CD14-positive monocyte (primary cell): ENCODE results near the gene EDA. TPM values are rescaled to one million over a fixed set of nuclear protein-coding genes. Genes with fewer than 3 reads are reported as not detected.

Experiments used
- DNase-seq, 3 donors: peaks; one replicate each; pipeline ENCODE4 v3.0.0-alpha.2; 2011 to 2022
- H2AFZ ChIP-seq: 2 replicates; pipeline ENCODE4 v1.6.0; 2012; ENCODE audit warnings: mild to moderate bottlenecking, low read depth, low read length, inconsistent platforms; ENCODE audit not compliant: insufficient read depth, poor library complexity, severe bottlenecking
- H3K27ac ChIP-seq, 2 donors: 1 replicate in 1 of 2; 2 replicates in 1 of 2; pipeline ENCODE4 v1.5.1; 2012 to 2013; ENCODE audit warnings: low read length in 2 of 2, control low read depth in 1 of 2, inconsistent platforms in 1 of 2, low read depth in 1 of 2, mild to moderate bottlenecking in 1 of 2
- H3K27me3 ChIP-seq, 2 donors: one replicate each; pipeline versions ENCODE4 v1.6.0 to v1.6.1; 2011 to 2013; ENCODE audit warnings: low read length in 2 of 2; ENCODE audit not compliant: control insufficient read depth in 2 of 2, insufficient read depth in 2 of 2
- H3K36me3 ChIP-seq, 2 donors: replicated peaks in 1 of 2; 1 replicate in 1 of 2; 2 replicates in 1 of 2; pipeline versions ENCODE4 v1.5.1 to v1.6.1; 2012 to 2013; ENCODE audit warnings: low read length in 2 of 2, control low read depth in 1 of 2, inconsistent platforms in 1 of 2, mild to moderate bottlenecking in 1 of 2; ENCODE audit not compliant: insufficient read depth in 2 of 2, control insufficient read depth in 1 of 2
- H3K4me1 ChIP-seq, 2 donors: 1 replicate in 1 of 2; 2 replicates in 1 of 2; pipeline versions ENCODE4 v1.5.1 to v1.6.1; 2012 to 2013; ENCODE audit warnings: low read length in 2 of 2, control low read depth in 1 of 2, inconsistent platforms in 1 of 2, mild to moderate bottlenecking in 1 of 2, moderate library complexity in 1 of 2; ENCODE audit not compliant: insufficient read depth in 2 of 2, control insufficient read depth in 1 of 2
- H3K4me2 ChIP-seq: replicated peaks from 2 replicates; pipeline ENCODE3; 2012; ENCODE audit warnings: low read length, moderate library complexity, mild to moderate bottlenecking; ENCODE audit not compliant: poor library complexity, severe bottlenecking; ENCODE audit errors: extremely low read depth
- H3K4me3 ChIP-seq, 3 experiments: fragments of 200-600 bp in 1 of 3; sonication (generic) in 1 of 3; replicated peaks in 1 of 3; 1 replicate in 2 of 3; 2 replicates in 1 of 3; pipeline ENCODE4 v1.5.1; 2011 to 2013; ENCODE audit warnings: low read length in 3 of 3, mild to moderate bottlenecking in 3 of 3, control low read depth in 2 of 3, low read depth in 2 of 3, inconsistent platforms in 1 of 3, moderate library complexity in 1 of 3
- H3K79me2 ChIP-seq: 2 replicates; pipeline ENCODE4 v1.6.0; 2012; ENCODE audit warnings: mild to moderate bottlenecking, control low read depth, inconsistent platforms, low read length, moderate library complexity; ENCODE audit not compliant: insufficient read depth
- H3K9ac ChIP-seq: 2 replicates; pipeline ENCODE4 v1.6.0; 2017; ENCODE audit warnings: low read length, mild to moderate bottlenecking; ENCODE audit not compliant: insufficient read depth, poor library complexity, severe bottlenecking
- H3K9me3 ChIP-seq, 2 donors: replicated peaks in 1 of 2; 1 replicate in 1 of 2; 2 replicates in 1 of 2; pipeline versions ENCODE4 v1.5.1 to v1.6.1; 2012 to 2013; ENCODE audit warnings: low read length in 2 of 2, control low read depth in 1 of 2; ENCODE audit not compliant: control insufficient read depth in 1 of 2, insufficient read depth in 1 of 2
- H4K20me1 ChIP-seq: 2 replicates; pipeline ENCODE4 v1.6.0; 2012; ENCODE audit warnings: mild to moderate bottlenecking, low read length, control low read depth, moderate library complexity; ENCODE audit not compliant: insufficient read depth
- H3K27ac Mint-ChIP-seq, 7 donors: one replicate each; pipeline ENCODE4 v1.8.0; 2020; ENCODE audit warnings: mild to moderate bottlenecking in 7 of 7, mixed read lengths in 7 of 7, moderate library complexity in 6 of 7, inconsistent platforms in 2 of 7
- H3K27me3 Mint-ChIP-seq, 3 donors: one replicate each; pipeline ENCODE4 v1.8.0; 2021 to 2022; ENCODE audit warnings: low read depth in 3 of 3, mild to moderate bottlenecking in 3 of 3, mixed read lengths in 3 of 3, moderate library complexity in 3 of 3, inconsistent platforms in 1 of 3
- H3K36me3 Mint-ChIP-seq, 2 donors: one replicate each; pipeline ENCODE4 v1.8.0; 2020; ENCODE audit warnings: mixed read lengths in 2 of 2, inconsistent platforms in 1 of 2, mild to moderate bottlenecking in 1 of 2
- H3K4me1 Mint-ChIP-seq: one replicate; pipeline ENCODE4 v1.8.0; 2020; ENCODE audit warnings: mild to moderate bottlenecking, mixed read lengths
- H3K4me3 Mint-ChIP-seq, 2 donors: one replicate each; pipeline ENCODE4 v1.8.0; 2020; ENCODE audit warnings: mild to moderate bottlenecking in 2 of 2, mixed read lengths in 2 of 2, moderate library complexity in 1 of 2
- H3K9me3 Mint-ChIP-seq, 7 donors: one replicate each; pipeline ENCODE4 v1.8.0; 2020 to 2022; ENCODE audit warnings: mixed read lengths in 7 of 7, mild to moderate bottlenecking in 6 of 7, moderate library complexity in 6 of 7, inconsistent platforms in 2 of 7
- CTCF ChIP-seq: fragments of 200-600 bp; IDR thresholded peaks from one replicate; pipeline ENCODE4 v1.8.0; 2022; ENCODE audit warnings: antibody characterized with exemption, mild to moderate bottlenecking
- WGBS: methylation state at CpG from one replicate; pipeline ENCODE4 v1.1.5; 2013; ENCODE audit warnings: missing lambda C conversion rate; ENCODE audit not compliant: insufficient coverage; 5-methylcytosine and 5-hydroxymethylcytosine counted together
- intact Hi-C, 2 donors: fragments of 100-400 bp; cut with micrococcal nuclease; formaldehyde crosslinking; loops; one replicate each; pipeline versions ENCODE4 v1.15.0 to v1.15.1; 2023
- polyA plus RNA-seq, 3 donors: library from polyadenylated mRNA; depleted of rRNA in 1 of 3; unstranded in 2 of 3; stranded (reverse) in 1 of 3; fragments of 300-500 nt in 2 of 3; fragments of >200 nt in 1 of 3; fragmentation: Illumina TruSeq in 2 of 3; gene quantifications; 1 replicate in 2 of 3; 2 replicates in 1 of 3; pipeline ENCODE4 v1.2.3, GENCODE V29; 2012 to 2021

EDA gene
- polyA plus RNA-seq, 3 donors: 0.11 to 0.31 TPM; not detected in 1

- no peak for DNase-seq
- no peaks in the 10 kb centered on the region for H3K79me2 ChIP-seq
- Mint-ChIP-seq H3K9me3 (no peaks in the 10 kb centered on the region), H3K27ac (no peak overlapping the region), H3K27me3 (peaks cover 0 to 5% (median 0%) of the 10 kb centered on the region in 3 donors), H3K36me3 (no peaks in the 10 kb centered on the region), H3K4me1 (no peaks in the 10 kb centered on the region), H3K4me3 (no peak overlapping the region)
- no peak overlapping the region for H3K9ac ChIP-seq
- intact Hi-C loops: no loop called here
- no peak overlapping the region for H3K4me3 ChIP-seq
- no peaks in the 10 kb centered on the region for H3K4me1 ChIP-seq
- no peaks in the 10 kb centered on the region for H4K20me1 ChIP-seq
- no peaks in the 10 kb centered on the region for H3K27me3 ChIP-seq
- no peak overlapping the region for H3K27ac ChIP-seq
- no peaks in the 10 kb centered on the region for H3K9me3 ChIP-seq
- no peak for TF ChIP-seq CTCF
- WGBS: 100% methylated on average over 1 of the region's 4 CpGs
- no peak overlapping the region for H2AFZ ChIP-seq
- no peak overlapping the region for H3K4me2 ChIP-seq
- no peaks in the 10 kb centered on the region for H3K36me3 ChIP-seq
These were observed 418.7 kb downstream of the EDA start for GRCh38 chrX:70034646-70035045.

GRCh38 chrX:70038515-70038914 is 422.6 kb downstream of the EDA start:
- no peak overlapping the region for H3K27ac Mint-ChIP-seq
- H3K9me3 Mint-ChIP-seq: peaks cover 0 to 2% (median 0%) of the 10 kb centered on the region in 7 donors
- no peaks in the 10 kb centered on the region for H3K36me3 ChIP-seq
- no peaks in the 10 kb centered on the region for H3K27me3 ChIP-seq
- no peak for DNase-seq
- H3K4me2 ChIP-seq: no peak overlapping the region
- no peak overlapping the region for H2AFZ ChIP-seq
- intact Hi-C loops: no loop called here
- H3K9me3 ChIP-seq: no peaks in the 10 kb centered on the region
- no peak overlapping the region for H3K27ac ChIP-seq
- WGBS: no CpG with 5 or more reads among the region's 2 CpGs
- no peak overlapping the region for H3K4me3 ChIP-seq
- no peak for TF ChIP-seq CTCF
- H3K36me3 Mint-ChIP-seq: no peaks in the 10 kb centered on the region
- no peaks in the 10 kb centered on the region for H3K79me2 ChIP-seq
- no peaks in the 10 kb centered on the region for H3K4me1 Mint-ChIP-seq
- H3K9ac ChIP-seq: no peak overlapping the region
- H3K4me1 ChIP-seq: no peaks in the 10 kb centered on the region
- H3K27me3 Mint-ChIP-seq: peaks cover 2 to 9% (median 4%) of the 10 kb centered on the region in 3 donors
- no peak overlapping the region for H3K4me3 Mint-ChIP-seq
- no peaks in the 10 kb centered on the region for H4K20me1 ChIP-seq
